Nucleus accumbens (tissue), 56 donors: Measurements from ENCODE around the gene PTPRN2.
"Not testable (repeated sequence)": the region's sequence is repeated elsewhere in the genome, so short reads cannot be mapped to it uniquely, and the experiment has no call there.

Experiments
- DNase-seq, 56 donors: peaks; one replicate each; lab custom pipeline; 2025; lab: John Stamatoyannopoulos, UW

PTPRN2 gene

DNA sequence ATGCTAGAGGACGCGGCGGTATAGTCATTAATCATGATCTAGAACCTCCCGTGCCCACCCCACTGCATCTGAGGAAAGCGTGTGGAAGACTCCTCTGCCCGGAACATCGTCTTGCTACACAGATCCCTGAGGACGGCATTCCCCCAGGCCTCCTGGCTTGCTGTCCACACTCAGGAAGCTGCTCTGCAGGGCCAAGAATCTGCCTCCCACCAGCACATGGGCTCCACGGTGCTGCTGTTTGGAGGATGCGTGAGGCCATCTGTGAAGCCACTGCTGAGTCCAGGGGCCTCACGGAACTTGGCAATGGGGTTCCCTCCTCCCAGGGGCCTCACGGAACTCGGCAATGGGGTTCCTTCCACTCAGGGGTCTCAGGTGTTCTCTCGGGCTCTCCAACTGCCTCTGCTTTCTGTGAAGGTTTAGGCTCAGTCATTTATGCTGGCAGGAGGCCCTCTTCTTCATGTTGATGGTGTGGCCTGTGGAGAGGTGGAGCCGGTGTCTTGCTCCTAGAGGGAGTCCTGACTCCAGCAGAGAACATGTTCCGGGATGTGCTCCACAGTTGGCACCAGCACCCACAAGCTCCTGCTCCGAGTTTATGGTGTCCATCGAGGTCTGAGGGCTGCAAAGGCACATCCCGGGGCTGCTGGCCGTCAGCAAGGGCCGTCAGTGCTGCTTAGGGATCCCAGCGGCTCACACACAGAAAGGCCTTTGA, 977.5 kb downstream of the PTPRN2 start:
- no peak for DNase-seq

DNA sequence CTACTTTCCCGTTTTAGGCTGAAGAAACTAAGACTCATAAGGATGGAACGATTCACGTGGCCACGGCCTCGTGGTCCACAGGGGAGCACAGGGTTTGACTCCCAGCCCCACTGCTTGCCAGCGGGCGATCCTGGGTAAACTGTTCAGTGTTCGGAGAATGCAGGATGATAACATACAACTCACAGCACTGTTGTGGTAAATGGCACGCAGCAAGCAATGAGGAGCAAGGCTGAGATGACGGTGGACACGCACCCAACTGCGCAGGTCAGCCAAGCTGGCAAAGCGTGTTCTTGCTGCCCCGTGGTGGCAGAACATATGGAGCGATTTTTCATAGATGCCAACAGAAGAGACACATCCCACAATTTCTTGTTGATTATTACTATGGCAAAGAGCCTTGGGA, 978.1 kb downstream of the PTPRN2 start:
- no peak for DNase-seq

DNA sequence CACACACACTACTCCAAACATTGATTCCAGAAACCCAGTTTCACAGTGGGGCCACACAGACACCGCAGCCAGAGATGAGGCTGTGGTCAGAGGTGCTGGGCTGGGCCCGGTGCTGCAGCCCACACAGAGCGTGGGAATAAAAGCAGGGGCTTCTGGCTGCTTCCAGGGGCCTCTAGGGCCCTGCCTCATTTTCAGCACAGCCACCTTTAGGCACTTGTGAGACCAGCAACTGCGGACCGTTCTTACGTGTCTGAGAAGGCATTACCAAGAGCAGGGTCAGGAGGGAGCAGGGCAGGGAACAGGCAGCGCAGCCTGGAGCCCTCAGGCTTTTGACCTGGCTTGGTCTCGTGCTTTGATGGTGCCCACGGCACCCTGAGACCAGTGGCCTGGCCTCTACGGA, 980.4 kb downstream of the PTPRN2 start:
- DNase-seq: no peak

DNA sequence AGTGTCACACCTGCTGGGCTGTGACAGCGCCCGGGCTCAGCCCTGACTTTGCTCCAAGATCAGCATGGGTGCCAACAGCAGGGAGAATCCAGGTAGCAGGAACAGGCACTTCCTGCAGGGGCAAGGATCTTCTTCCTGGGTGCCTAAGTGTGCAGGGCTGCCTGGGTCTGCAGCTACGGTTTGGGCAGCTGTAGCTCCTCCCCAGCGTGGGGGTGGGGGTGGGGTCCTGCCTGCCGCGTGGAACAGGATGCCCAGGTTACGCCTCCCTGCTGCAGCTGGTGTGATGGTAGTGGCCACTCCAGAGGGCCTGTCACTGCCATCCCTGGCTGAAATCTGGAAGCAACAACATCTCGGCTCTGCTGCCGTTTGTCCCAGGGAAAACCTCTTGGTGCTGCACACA, 981.5 kb downstream of the PTPRN2 start:
- no peak for DNase-seq

DNA sequence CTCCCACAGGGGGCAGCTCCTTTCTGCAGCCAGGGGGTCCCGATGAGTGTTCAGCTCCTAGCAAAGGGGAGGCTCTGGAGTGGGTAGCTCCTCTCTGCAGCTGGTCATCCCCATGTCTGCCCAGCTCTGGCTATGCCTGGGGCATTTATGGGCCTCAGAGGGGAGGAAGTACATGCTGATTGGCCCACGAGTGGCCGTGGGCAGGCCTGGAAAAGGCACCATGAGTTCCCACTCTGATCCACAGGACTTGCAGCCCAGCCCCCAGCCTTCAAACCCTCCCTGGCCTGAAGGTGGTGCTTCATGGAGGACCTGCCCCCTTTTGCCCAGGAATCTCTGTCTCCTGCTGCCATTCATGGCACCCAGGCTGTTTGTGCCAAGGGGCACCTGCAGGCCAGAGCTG, 982.0 kb downstream of the PTPRN2 start:
- DNase-seq: no peak

DNA sequence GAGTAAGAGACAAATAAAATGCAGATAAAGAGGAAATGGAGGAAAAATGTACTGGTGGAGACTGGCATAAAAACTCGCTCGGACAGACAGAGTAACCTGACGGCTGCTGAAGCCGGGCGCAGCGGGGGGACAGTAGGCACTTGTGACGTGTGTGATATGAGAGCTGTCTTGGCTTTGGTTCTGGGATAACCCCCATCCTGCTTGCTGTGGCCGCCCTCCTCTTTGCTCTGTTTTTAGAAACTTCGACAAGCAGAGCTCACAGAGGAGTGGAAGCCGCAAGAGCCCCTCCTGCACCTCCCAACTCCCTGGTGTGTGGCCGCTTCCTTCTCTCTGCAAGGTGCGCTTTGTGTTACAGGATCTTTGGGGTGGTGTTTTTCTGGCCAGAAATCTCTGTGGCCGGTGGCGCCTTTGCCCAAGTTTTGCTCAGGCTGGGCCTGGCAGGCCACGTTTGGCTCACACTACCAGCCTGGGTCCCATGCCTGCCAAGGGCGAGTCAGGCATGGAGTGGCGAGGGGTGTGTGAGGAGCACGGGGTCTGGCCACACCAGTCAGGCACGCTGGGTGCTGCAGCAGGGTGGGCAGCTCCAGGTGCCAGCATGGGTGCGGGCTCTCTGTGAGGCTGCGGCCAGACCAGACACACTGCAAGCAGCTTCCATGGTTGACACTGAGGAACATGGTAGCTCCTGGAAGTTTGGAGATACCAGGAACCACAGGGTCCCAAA, 982.8 kb downstream of the PTPRN2 start:
- DNase-seq: peak in 1 of 56 donors; percentile 23

DNA sequence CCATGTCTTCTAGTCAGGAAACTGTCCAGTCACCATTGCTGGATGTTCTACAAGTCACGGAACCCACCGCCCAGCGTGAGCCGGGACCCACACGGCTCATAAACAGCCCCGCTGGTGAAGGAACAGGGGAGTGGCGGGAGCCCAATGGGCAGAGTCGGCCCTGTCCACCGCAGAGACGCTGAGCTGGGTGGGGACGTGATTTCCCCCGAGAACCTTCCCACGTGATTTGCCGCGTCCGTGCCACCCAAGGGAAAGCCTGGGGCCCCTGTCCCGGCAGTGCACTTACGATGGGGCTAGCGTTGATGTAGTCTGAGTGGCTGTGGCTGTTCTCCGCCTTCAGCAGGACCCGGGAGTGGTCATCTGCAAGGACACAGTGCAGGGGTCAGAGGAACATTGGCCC, 983.9 kb downstream of the PTPRN2 start:
- DNase-seq: no peak

DNA sequence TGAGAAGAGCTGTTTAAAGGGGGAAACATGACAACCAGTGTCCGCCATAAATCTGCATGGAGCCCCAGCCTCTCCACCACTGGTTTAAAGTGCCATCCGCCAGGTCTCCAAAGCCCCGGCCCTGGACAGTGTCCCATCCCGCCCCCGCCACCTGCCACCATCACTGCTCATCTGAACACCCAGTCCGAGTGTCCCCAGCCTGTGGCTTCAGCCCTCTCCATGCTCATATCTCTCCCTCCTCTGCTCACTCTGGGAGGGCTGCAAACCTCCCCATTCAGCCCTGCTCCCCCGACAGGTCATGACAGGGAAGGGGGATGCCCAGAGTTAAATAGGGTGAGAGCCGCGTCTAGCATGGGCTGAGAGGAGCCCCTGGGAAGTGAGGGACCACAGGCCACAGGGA, 984.6 kb downstream of the PTPRN2 start:
- no peak for DNase-seq

DNA sequence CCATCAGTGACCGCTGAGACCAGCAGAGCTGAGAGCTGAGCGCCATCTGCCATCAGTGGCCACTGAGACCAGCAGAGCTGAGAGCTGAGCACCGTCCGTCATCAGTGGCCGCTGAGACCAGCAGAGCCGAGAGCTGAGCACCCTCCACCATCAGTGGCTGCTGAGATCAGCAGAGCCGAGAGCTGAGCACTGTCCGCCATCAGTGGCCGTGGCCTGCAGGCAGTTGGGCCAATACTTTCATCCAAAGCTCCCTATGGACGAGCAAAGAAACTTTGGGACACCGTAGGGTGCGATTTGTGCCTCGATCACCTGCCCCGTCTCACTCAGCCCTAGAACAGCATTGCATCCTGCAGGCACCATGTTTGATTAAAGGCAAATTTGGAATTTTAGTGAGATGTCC, 985.0 kb downstream of the PTPRN2 start:
- no peak for DNase-seq

DNA sequence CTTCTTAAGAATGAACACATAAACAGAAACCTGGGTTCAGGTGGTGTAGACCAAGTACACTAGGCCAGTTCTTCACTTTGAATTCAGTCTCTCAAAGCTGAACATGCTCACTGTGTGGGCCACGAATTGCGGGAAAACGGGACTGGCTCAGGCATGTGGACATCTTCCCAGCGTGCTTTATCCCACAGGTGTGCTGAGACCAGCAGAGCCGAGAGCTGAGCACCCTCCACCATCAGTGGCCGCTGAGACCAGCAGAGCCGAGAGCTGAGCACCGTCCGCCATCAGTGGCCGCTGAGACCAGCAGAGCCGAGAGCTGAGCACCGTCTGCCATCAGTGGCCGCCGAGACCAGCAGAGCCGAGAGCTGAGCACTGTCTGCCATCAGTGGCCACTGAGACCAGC, 985.5 kb downstream of the PTPRN2 start:
- DNase-seq: no peak

DNA sequence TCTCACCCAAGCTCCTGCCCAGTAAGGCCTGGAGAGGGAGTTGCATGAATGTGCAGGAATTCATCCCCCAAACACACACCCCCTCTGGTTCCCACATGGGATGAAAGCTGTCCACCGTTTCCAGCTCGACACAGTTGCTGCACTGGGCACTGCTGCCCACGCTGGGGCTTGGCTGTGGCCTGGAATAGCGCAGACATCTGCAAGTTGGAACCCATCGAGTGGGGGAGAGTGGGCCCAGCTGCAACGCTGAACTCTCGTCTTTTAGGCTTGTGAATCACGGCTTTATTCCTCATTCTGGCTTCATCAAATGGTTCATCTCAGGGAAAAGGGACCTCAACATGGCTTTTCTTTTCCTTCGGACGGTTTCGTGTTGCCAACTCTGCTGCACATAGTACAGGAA, 986.1 kb downstream of the PTPRN2 start:
- DNase-seq: peak in 48 of 56 donors; percentile 12 to 84 (median 53)

DNA sequence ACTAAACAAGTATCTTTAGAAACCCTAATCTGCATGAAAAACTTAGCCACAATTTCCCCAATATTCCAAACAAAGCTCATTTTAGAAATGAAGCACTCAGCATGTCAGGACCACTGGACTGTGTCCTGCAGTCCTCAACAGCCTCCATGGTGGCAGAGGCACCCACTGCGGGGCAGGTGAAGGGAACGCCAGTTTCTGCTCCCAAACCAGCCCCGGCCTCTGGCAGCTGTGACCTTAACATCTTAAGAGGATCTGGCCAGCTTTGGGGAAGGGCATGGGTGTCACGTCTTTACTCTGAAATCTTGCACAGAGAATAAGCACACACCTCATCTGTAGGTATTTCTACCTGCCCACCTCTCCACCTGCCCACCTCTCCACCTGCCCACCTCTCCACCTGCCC, 988.1 kb downstream of the PTPRN2 start:
- no peak for DNase-seq

DNA sequence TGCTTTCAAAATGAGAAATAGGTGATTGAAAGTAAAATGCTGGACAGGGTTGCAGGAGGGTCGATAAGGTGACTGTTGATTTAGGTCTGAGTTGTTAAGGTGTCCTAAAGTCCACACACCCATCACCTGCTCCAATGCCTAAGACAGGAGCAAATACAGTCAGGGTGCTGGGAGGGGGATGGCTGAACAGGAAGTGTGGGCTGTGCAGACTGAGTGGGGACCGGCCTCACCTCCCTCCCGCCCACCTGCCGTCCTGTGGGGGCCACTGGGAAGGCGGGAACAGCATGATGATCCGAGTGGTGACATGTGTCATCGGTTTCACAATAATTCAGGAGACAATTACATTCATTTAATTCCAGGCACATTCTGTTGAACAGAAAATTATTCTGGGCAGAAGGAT, 990.1 kb downstream of the PTPRN2 start:
- DNase-seq: no peak

DNA sequence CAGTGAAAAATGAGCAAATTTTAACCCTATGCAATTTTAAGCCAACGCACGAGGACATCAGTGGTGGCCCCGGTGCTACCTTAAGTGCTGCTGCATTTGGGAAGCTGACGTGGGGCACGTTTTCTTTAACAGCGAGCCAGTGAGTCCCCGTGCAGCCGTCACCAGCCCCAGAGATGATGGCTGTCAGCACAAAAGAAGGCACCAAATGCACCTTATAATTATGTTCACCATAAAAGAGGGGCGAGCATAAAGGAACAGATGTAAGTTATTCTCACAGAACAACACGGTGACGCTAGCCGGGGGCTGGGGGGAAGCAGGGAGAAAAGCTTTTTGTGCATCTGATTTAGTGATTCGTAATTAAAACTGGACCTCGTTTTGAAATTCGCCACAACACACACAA, 990.7 kb downstream of the PTPRN2 start:
- DNase-seq: no peak

DNA sequence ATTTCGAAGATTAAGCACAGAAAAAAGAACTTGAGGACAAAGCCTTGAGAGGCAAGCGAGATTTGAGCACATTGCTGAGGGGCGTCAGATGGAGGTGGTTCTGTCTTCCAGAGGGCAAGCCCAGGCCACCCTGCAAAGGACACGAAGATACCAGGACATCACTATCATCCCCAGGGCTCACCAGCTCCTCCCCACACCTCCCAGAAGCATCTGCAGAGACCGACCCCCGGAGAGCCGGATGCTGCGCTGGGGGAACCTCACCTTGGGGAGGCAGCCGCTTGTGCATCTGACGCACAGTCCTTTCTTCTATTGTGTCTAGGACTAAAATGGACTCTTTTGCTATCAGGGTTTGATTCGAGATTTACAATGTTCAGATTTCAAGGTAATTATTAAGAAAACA, 991.2 kb downstream of the PTPRN2 start:
- DNase-seq: no peak

DNA sequence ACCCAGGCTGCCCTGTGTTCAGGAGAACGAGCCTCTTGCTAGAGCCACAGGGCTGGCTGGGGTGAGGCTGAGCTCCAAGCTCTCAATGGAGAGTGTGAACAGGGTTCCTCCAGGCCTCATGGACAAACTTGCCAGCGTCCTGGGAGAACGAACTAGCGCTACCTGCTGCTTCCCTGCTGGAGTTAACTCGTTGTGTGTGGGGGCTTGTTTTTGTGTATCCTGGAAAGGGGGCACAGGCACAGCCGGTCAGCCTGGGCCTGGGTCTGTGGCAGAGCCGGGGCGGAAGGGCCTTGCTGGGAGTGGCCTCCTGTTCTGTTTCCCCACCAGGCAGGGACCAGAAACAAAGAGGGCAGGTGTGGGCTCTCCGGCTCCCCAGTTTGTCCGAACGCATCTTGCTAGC, 991.6 kb downstream of the PTPRN2 start:
- DNase-seq: no peak

DNA sequence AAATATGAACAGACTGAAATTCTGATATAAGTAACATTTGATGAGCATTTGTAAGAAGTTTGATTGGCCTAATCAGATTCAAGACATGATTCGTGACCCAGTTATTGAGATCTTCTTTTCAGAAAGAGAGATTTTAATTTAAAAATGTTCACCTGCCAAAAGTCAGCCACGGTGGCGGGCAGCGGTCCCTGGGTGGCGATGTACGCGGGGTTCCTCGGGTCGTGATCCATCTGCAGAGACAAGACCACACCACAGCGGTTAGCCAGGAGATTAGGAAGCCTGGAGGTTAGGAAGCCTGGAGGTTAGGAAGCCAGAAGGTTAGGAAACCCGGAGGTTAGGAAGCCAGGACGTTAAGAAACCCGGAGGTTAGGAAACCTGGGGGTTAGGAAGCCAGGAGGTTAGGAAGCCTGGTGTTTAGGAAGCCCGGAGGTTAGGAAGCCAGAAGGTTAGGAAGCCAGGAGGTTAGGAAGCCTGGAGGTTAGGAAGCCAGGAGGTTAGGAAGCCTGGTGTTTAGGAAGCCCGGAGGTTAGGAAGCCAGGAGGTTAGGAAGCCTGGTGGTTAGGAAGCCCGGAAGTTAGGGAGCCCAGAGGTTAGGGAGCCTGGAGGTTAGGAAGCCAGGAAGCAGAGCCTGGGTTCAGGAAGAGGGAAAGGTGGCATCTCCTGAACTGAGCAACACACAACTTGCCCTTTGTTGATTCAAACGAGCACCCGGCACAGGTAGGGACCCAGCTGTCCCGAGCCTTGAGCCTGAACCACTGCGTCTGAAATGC, 992.4 kb downstream of the PTPRN2 start:
- DNase-seq: no peak

DNA sequence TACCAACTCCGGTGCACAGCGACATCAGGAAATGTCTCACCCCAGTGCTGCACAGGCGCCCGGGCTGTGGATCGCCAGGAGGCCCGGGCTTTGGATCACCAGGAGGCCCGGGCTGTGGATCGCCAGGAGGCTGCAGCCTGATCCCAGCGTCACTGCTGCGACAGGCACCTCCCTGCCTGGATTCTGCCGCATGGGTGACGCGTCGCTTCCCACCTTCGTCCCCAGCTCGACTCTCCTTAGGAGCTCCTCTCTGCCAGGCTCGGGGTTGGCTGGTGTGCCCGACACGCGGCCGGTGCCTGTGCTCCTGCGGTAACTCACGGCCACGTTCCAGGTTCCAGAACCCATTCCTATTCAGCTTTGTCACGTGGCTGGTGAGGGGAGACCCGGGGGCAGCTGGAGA, 993.3 kb downstream of the PTPRN2 start:
- DNase-seq: no peak

DNA sequence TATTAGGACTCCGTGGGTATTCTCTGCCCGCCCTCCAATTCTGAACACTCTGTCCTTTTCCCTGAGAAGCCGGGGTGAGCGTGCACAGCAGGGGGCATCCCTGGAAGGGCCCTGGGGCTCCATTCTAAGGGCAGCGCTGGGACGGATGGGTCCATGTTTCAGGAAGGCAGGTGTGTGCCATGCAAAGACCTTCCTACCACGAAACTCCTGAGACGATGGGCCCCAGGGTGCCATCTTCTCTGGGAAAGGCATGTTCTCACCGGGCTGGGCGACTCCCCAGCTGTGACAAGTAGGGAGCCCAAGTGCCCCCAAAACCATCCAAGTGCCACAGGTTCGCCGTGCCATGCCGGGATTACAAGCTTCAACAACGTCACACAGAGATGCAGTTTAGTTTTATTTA, 994.1 kb downstream of the PTPRN2 start:
- DNase-seq: no peak

DNA sequence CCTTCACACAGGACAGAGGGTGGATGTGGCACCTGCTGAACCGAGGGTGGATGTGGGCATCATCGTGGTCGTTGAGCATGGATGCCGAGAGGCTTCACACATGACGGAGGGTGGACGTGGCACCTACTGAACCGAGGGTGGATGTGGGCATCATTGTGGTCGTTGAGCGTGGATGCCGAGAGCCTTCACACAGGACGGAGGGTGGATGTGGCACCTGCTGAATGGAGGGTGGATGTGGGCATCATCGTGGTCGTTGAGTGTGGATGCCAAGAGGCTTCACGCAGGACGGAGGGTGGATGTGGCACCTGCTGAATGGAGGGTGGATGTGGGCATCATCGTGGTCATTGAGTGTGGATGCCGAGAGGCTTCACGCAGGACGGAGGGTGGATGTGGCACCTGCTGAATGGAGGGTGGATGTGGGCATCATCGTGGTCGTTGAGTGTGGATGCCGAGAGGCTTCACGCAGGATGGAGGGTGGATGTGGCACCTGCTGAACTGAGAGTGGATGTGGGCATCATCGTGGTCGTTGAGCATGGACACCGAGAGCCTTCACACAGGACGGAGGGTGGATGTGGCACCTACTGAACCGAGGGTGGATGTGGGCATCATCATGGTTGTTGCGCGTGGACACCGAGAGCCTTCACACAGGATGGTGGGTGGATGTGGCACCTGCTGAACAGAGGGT, 994.8 kb downstream of the PTPRN2 start:
- DNase-seq: not testable (repeated sequence)

DNA sequence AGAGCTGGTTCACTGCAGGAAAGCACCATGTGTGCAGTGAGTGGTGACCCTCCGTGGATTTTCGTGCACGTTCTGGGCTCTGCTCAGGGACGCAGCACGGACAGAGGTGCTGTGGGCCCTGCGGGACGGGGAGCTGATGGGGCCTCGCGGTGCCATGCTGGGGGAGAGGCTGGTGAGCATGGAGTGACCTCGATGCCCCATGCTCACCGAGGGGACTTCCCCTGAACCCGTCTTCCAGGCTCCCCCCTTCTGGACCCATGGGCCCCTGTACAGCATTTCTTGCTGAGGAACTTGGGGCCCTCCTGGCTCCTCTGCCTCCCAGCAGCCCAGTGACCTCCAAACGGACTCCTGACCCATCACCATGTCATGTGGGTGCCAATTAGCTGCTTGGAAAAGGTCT, 997.1 kb downstream of the PTPRN2 start:
- no peak for DNase-seq
